ENCODE data around the gene NQO2. TPM values are rescaled to one million over a fixed set of nuclear protein-coding genes. Genes with fewer than 3 reads are reported as not detected.
A peak's percentile ranks its signal among the peaks of the same experiment; 100 is the strongest.

NQO2 gene
- total and polyA plus RNA-seq, 3 donors from 2014 or later: 9.5 to 35.6 (median 16.8) TPM

GRCh38 chr6:2953098-2953497 is 46.6 kb upstream of the NQO2 start:
- no peak for TF ChIP-seq POLR2A (IDR thresholded peaks at IDR 0.05)
- peaks cover 17% of the 10 kb centered on the region for H3K4me1 ChIP-seq
- intact Hi-C loops (cut with DNase I; ENCODE audit: low total_unique reads): no loop called here
- WGBS, 2 donors: 71 to 73% methylated on average over 12 of the region's 12 CpGs
- DNase-seq: no peak
- H3K27ac ChIP-seq: peak overlapping the region in 1 of 2 donors; percentile 73
- H3K27me3 ChIP-seq: no peaks in the 10 kb centered on the region
- peak overlapping the region in 1 of 2 donors; percentile 25 for H3K4me3 ChIP-seq
- no peaks in the 10 kb centered on the region for H3K36me3 ChIP-seq (ENCODE audit: low read depth, missing control alignments)
- H3K9me3 ChIP-seq: no peaks in the 10 kb centered on the region

DNA sequence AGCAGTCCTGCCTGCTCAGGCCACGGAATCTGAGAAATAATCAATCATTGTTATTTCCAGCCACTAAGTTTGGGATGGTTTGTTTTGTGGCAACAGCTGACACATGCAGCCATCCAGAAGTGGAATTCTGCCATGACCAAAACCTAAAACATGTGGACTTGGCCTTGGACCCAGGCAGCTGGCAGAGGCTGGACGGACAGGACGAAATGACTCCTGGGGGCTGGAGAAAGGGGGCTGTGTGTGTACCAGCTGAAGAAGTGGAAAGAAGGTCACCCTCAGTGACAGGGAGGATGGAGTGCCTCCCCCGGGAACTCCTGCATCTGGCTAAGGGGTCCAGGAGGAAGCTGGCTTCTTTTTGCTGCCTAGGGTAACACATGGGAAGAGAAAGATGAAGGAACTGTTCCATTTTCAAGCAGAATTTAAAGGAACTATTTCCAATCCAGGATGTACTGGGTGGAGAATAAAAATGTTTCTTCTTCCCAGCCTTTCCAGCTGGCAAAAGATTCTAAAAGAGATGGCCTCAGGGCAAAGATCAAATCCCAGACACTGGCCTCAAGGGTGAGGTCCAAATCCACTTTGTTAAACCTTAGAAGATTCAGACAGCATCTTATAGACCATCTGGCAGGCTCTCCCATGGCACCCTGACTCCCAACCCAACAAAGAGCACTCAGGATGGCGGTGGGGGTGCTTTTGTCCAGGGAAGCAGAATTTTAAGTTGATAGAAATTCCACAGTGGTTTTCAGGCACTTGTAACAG is 42.6 kb upstream of the NQO2 start:
- intact Hi-C loops (cut with DNase I; ENCODE audit: low total_unique reads): no loop called here
- peak; percentile 14 for DNase-seq
- H3K36me3 ChIP-seq (ENCODE audit: low read depth, missing control alignments): no peaks in the 10 kb centered on the region
- H3K27ac ChIP-seq: peak overlapping the region; percentile 60 to 71
- no peaks in the 10 kb centered on the region for H3K9me3 ChIP-seq
- no peak for TF ChIP-seq CTCF (IDR thresholded peaks at IDR 0.05)
- WGBS, 2 donors: 49 to 59% methylated on average over 5 of the region's 5 CpGs
- no peaks in the 10 kb centered on the region for H3K27me3 ChIP-seq
- H3K4me1 ChIP-seq: peaks cover 31% of the 10 kb centered on the region
- no peak overlapping the region for H3K4me3 ChIP-seq

GRCh38 chr6:2957696-2958330 is 41.9 kb upstream of the NQO2 start:
- H3K27ac ChIP-seq: peak overlapping the region; percentile 60 to 71
- H3K4me1 ChIP-seq: peaks cover 37% of the 10 kb centered on the region
- TF ChIP-seq POLR2A (IDR thresholded peaks at IDR 0.05): no peak
- TF ChIP-seq CTCF (IDR thresholded peaks at IDR 0.05): no peak
- H3K36me3 ChIP-seq (ENCODE audit: low read depth, missing control alignments): no peaks in the 10 kb centered on the region
- H3K27me3 ChIP-seq: no peaks in the 10 kb centered on the region
- H3K9me3 ChIP-seq: no peaks in the 10 kb centered on the region
- intact Hi-C loops (cut with DNase I; ENCODE audit: low total_unique reads): no loop called here
- peak; percentile 18 for DNase-seq
- WGBS, 2 donors: 49 to 68% methylated on average over 7 to 11 of the region's 11 CpGs
- no peak overlapping the region for H3K4me3 ChIP-seq

DNA sequence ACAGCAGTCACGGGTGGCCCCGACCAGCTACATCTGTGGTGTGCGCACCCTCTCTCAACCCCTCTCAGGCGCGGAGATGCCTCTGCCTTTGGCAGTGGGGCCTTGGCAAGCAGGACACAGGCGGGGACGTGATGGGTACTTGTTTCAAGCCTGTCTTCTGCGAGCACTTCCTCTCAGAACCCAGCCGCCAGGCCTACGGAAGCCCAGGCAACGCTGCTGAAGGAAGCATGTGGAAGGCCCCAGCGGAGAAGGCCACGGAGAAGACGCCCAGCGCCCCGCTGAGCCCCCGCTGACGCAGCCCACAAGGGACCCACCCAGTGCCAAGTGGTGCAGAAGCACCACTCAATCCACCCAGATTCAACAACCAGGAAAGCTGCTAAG is 41.4 kb upstream of the NQO2 start:
- peaks cover 40% of the 10 kb centered on the region for H3K4me1 ChIP-seq
- peak; percentile 40 for DNase-seq

More for the DNA sequence above, 41.4 kb upstream of the NQO2 start:
- intact Hi-C loops (cut with DNase I; ENCODE audit: low total_unique reads): no loop called here
- WGBS, 2 donors: 82 to 95% methylated on average over 17 to 18 of the region's 18 CpGs
- H3K27me3 ChIP-seq: no peaks in the 10 kb centered on the region
- H3K9me3 ChIP-seq: no peaks in the 10 kb centered on the region
- no peaks in the 10 kb centered on the region for H3K36me3 ChIP-seq (ENCODE audit: low read depth, missing control alignments)
- H3K4me3 ChIP-seq: no peak overlapping the region
- peak overlapping the region; percentile 60 to 71 for H3K27ac ChIP-seq
- TF ChIP-seq CTCF (IDR thresholded peaks at IDR 0.05) (no peak), POLR2A (IDR thresholded peaks at IDR 0.05) (no peak)

Data from testis (tissue), 3 donors.